Breast epithelium (tissue), 3 donors: ENCODE measurements around the gene UMODL1.

ENCODE experiments used
- POLR2A ChIP-seq: fragments of 450-650 bp; IDR thresholded peaks from one replicate; pipeline ENCODE4 v1.6.1; 2016; ENCODE audit warnings: antibody characterized with exemption, mild to moderate bottlenecking, moderate library complexity
- POLR2AphosphoS5 ChIP-seq, 3 donors: sonication (generic); formaldehyde crosslinking; IDR thresholded peaks; one replicate each; pipeline ENCODE4 v1.6.1; 2017; ENCODE audit warnings: antibody characterized with exemption in 3 of 3
- TF ChIP-seq, protein P1 (sequence below), 3 donors: fragments of 450-650 bp; IDR thresholded peaks; one replicate each; pipeline ENCODE4 v1.5.1; 2016 to 2017; ENCODE audit warnings: antibody characterized with exemption in 3 of 3, mild to moderate bottlenecking in 3 of 3, moderate library complexity in 3 of 3

DNA sequence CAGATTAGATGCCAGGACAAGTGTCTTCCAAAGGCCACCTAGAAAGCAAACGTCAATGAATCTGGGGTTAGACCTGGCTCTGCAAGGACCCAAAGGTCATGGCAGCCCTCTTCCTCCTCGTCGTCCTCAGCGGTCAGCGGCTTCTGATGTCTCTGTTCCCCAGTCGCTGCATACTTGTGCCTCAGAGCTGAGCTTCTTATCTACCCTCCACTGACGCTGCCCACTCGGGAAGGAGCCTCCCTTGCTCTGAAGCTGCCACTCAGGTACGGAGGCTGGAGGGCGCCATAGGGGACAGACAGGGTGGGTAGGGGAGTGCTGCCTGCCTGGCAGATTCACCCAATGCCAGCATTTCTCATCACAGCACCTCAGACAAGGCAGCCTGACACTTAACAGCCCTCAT, 11.4 kb upstream of the UMODL1 start:
- TF ChIP-seq POLR2A (no peak), POLR2AphosphoS5 (IDR thresholded peaks at IDR 0.05) (no peak)
- TF ChIP-seq, protein P1, sequence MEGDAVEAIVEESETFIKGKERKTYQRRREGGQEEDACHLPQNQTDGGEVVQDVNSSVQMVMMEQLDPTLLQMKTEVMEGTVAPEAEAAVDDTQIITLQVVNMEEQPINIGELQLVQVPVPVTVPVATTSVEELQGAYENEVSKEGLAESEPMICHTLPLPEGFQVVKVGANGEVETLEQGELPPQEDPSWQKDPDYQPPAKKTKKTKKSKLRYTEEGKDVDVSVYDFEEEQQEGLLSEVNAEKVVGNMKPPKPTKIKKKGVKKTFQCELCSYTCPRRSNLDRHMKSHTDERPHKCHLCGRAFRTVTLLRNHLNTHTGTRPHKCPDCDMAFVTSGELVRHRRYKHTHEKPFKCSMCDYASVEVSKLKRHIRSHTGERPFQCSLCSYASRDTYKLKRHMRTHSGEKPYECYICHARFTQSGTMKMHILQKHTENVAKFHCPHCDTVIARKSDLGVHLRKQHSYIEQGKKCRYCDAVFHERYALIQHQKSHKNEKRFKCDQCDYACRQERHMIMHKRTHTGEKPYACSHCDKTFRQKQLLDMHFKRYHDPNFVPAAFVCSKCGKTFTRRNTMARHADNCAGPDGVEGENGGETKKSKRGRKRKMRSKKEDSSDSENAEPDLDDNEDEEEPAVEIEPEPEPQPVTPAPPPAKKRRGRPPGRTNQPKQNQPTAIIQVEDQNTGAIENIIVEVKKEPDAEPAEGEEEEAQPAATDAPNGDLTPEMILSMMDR (IDR thresholded peaks at IDR 0.05): no peak
